Measurements from ENCODE around the gene SMIM17.
A peak's percentile ranks its signal among the peaks of the same experiment; 100 is the strongest.

DNA sequence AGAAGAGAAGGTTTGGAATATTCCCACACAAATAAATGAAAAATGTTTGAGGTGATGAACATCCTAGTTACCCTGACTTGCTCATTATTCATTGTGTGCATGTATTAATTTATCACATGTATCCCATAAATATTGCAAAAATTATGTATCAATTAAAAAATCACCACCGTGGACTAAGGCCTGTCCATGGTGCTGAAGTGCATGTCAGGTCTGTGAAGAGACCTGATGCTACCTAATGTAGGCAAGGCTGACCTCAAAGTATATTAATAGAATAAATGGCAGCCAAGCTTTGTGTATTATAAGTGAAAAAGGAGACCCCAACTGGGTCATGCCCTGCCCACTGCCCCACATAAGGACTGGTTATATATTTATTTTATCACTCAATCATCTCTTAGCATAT, 63.0 kb downstream of the SMIM17 start:
- TF ChIP-seq CTCF (IDR thresholded peaks at IDR 0.05; ENCODE audit: low read depth, low read length, missing input control) (no peak), FOXA1 (IDR thresholded peaks at IDR 0.05) (no peak), YY1 (IDR thresholded peaks at IDR 0.05) (no peak), JUND (IDR thresholded peaks at IDR 0.05) (no peak), NR2F2 (IDR thresholded peaks at IDR 0.05) (no peak), TAF1 (conservative IDR thresholded peaks at IDR 0.05) (no peak), REST (IDR thresholded peaks at IDR 0.05) (peak; percentile 95), RAD21 (IDR thresholded peaks at IDR 0.05) (no peak), GABPA (IDR thresholded peaks at IDR 0.05 in 1 of 2, conservative IDR thresholded peaks at IDR 0.05 in 1 of 2) (no peak), RXRA (IDR thresholded peaks at IDR 0.05) (no peak), ATF3 (IDR thresholded peaks at IDR 0.05) (no peak)
- TF ChIP-seq, protein P1, sequence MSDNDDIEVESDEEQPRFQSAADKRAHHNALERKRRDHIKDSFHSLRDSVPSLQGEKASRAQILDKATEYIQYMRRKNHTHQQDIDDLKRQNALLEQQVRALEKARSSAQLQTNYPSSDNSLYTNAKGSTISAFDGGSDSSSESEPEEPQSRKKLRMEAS (IDR thresholded peaks at IDR 0.05), result no peak
- TF ChIP-seq, protein P2, sequence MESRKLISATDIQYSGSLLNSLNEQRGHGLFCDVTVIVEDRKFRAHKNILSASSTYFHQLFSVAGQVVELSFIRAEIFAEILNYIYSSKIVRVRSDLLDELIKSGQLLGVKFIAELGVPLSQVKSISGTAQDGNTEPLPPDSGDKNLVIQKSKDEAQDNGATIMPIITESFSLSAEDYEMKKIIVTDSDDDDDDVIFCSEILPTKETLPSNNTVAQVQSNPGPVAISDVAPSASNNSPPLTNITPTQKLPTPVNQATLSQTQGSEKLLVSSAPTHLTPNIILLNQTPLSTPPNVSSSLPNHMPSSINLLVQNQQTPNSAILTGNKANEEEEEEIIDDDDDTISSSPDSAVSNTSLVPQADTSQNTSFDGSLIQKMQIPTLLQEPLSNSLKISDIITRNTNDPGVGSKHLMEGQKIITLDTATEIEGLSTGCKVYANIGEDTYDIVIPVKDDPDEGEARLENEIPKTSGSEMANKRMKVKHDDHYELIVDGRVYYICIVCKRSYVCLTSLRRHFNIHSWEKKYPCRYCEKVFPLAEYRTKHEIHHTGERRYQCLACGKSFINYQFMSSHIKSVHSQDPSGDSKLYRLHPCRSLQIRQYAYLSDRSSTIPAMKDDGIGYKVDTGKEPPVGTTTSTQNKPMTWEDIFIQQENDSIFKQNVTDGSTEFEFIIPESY (IDR thresholded peaks at IDR 0.05), result no peak

Measured in liver (tissue), 3 donors.